Hematopoietic multipotent progenitor cell treated with erythropoietin and hydrocortisone succinate and interleukin-3 and kit ligand, for 15 days (in vitro differentiated cells): ENCODE data around the gene RIMS3.
A peak's percentile ranks its signal among the peaks of the same experiment; 100 is the strongest.

Experiments used
- DNase-seq: peaks from one replicate; pipeline ENCODE4 v3.0.0-alpha.2; 2015; ENCODE audit warnings: low spot score

The RIMS3 gene

DNA sequence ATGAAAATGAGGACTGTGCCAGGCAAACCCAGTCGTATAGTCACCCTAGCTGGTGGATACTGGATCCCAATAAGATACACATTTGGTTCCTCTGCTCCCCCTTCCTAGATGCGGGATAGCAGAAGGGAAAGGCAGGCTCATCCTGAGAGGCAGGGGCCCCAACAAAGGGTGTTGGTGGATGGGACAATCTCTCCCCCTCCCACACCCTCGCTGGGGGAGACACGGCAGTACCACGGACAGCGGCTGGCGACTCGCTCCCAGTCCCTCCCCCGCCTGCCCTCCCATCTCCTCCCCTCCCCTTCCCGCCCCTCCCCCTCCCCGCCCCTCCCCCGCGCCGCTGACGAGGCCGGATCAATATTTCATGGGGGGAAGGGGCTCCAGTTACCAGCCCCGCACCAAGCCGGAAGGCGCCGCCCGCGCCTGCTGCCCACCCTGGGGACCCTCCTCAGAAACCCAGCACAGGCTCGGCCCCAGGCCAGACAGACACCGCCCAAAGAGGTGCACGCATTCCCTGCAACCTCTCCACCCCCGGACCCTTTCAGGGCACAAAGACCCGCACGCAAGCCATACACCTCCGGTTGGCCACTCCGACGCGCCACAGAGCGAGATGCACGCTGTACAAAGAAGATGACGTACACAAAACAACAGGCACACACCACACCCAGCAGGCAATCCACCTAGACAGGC lies 11.5 kb downstream of the RIMS3 start:
- no peak for DNase-seq

DNA sequence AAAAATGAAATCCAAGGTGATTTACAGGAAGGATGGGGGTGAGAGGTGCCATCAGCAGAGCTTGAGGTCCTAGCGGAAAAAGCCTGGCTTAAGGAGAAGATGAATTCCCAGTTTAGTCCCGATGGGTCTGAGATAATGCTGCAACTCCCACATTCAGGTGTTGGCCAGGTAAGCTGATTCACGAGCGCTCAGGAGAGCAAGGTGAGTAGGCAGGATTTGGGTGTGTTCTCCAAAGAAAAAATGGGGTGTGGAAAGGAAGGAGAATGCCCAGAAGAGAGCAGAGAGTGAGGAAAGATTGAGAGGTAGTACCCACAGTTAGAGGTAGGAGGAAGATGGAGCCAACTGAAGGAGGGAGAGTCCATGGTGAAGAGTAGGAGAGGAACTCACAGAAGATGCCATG lies 12.5 kb downstream of the RIMS3 start:
- no peak for DNase-seq

DNA sequence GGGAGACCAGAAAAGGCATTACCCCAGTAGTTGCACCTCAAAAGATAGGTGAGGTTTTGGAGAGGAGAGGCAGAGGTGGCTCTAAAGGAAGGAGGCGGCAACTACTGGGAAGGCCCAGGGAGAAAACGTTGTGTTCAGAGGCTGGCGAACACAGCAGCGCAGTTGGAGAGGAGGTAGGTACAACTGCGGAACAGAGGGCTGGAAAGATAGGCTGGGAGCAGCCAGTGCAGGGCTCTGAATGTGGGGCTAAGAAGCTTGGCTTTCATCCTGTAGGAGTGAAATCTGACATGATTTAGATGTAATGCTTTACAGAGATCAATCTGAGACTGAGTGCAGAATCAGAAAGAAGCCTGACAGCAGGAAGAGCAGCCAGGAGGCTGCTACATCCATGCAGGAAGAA lies 13.0 kb downstream of the RIMS3 start:
- DNase-seq = no peak

DNA sequence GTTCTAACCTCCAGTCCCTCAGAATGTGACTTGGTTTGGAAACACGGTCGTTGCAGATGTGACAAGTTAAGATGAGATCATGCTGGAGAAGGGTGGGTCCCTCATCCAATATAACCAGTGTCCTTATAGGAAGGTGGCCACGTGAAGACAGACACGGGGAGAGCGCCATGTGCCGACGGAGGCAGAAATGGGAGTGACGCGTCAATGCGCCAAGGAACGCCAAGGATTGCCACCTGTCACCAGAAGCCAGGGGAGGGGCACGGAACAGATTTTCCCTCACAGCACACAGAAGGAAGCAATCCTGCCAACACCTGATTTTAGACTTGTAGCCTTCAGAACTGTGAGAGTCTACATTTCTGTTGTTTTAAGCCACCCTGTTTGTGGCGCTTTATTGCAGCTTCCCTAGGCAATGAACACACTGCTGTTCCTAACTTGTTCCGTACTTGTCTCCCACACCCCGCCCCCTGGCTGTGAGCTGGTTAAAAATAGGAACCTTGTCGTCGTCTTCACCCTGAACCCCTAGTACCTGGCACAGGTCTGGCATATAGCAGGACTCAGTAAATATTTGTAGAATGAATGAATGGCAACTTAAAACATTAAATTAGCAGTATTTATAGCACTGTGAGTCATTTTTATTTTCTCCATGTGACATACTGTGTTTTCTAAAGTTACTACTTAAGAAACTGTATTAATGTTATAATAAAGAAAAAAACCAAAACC lies 14.2 kb downstream of the RIMS3 start:
- DNase-seq = no peak

DNA sequence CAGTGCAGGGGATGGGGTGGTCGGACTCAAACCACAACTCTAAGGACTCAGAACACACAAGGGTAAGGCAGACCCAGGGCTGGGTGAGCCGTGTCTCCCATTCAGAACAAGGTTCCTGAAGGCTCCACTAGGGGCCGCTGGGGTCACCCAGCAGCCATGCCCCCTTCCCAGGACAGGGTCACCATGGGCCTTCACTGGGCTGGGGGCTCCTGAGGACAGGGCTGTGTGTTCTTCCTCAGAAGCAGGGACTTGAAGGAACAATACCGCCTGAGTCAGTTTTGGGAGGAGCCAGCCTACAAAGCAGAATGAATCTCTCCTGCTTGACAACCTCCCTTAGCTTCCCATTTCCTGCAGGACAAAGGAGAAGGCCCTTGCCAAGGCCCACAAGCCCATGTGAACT lies 15.4 kb downstream of the RIMS3 start:
- no peak for DNase-seq

DNA sequence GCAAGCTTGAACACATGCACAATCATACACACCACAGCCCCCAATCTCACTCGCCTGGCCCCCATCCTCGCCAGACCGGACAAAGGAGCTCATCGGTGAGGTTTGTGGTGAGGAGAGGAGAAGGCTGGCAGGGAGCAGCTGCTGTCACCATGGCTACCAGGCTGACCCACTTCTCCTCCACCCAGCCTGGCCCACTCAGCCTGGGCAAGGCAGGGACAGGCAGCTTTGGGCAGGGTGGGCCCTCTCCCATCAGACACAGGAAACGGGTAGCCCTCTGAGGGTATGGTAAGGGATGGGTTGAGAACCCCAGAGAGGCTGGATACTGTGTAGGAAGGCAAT lies 15.9 kb downstream of the RIMS3 start:
- no peak for DNase-seq

DNA sequence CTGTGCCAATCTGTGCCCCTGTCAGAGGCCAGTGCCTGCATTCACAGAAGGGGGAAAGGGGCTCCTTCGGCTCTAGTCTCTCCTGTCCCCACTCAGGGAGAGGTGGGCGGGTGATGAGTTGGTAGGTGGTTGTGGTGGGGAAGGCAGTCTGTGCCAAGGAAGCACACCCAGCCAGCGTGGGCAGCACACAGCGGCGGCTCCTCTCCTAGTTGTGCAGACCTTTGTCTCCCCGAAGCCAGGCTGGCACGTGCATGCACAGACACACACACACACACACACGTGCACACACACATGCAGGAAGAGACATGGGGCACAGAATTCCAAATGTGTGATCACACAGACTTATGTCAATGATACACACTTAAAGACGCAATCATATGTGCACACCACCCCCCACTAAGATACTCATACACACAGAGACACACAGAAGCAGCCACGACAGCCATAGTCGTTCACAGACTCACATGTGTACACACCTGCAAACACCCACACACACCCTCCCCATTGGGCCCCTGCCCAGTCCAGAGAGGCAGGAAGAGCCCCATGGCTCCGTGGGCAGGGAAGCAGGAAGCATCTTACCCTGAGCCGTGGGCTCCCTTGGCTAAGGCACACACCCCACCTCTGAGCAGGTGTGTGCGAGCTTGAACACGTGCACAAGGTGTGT lies 16.4 kb downstream of the RIMS3 start:
- no peak for DNase-seq

DNA sequence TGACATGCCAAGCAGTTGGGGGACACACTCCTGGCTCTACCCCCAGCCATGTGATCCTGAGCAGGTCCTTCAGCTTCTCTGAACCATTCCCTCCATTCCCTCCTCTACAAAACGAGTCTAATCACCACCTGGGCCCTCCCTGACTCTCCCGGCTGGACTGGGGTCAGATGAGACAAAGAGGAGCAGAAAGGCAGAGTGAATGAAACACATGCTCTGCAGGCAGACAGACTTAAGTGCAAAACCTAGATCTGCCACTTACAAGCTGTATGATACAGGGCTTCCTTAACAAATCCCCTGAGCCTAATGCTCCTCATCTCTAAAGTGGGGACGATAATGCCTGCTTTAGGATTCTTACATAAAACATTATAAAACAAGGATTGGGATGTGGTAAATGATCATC lies 17.3 kb downstream of the RIMS3 start:
- DNase-seq = no peak

DNA sequence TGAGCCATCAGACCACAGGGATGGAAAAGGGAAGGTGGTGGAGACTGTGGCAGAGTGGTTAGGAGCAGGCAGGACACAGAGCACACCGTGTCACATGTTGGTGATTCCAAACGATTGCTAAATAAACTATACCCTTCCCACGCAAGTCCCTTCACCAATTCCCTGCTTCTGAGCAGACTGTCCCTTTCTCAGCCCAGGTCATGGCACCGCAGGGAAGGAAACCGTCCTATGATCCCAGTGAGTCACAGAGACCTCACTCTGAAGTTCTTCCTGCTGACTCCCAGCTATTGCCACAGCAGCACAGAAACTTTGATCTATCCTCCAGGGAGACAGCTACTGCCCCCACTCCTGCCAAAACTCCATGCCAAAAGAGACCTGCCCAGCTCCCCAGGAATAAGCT lies 19.2 kb downstream of the RIMS3 start:
- no peak for DNase-seq

DNA sequence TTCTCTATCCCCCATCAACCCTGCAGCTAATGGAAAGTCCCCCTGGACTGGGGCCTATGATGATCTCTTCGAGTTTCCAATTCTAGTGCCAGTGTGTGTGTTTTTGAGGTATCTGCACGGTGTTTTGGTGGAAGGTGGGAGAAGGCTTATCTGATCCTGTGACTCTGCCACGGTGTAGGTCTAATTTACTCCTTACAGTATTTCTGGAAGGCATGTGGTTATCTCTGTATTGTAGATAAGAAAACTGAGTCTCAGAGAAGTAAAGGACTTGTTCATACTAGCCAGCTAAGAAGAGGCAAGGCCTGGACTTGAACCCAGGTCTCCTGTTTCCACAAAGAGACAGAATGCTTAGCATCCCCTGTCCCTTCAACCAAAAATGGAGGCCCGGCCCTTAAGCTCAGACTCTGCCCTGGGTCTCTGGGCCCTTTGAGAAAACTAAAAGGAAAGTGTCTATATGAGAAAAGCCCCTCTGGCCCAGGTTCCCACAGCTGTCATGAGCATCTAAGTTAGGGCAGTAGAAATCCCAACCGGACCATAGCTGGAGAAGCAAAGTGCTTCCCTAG lies 20.3 kb downstream of the RIMS3 start:
- peak; percentile 21 for DNase-seq

DNA sequence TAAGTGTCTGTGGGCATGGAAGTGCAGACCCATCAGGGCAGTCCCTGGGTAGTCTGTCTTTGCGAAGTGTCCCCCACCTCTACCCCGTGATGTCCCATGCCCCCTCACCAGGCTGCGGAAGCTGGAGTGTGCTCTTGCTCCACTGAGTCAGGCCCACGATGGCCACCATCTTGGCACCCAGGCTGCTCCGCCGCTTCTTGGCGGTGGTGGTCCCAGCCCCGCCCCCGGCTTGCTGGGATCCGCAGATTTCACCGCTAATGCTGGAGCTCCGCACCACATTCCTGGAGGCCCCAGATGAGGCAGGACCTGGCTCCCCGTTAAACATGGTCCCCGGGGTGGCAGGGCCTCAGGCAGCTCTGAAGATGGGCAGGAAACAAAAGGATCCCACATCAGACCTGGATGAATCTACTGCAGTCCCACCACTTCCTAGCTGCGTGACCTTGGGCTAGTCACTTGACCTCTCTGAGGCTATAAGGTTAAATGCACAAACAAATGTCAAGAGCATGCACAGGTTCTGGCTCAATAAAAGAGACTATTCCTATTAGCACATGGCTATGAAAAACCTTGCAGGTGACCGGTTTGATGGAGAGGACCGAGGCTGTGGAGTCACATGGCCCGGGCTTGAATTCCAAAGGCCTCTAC lies 23.8 kb downstream of the RIMS3 start:
- no peak for DNase-seq

DNA sequence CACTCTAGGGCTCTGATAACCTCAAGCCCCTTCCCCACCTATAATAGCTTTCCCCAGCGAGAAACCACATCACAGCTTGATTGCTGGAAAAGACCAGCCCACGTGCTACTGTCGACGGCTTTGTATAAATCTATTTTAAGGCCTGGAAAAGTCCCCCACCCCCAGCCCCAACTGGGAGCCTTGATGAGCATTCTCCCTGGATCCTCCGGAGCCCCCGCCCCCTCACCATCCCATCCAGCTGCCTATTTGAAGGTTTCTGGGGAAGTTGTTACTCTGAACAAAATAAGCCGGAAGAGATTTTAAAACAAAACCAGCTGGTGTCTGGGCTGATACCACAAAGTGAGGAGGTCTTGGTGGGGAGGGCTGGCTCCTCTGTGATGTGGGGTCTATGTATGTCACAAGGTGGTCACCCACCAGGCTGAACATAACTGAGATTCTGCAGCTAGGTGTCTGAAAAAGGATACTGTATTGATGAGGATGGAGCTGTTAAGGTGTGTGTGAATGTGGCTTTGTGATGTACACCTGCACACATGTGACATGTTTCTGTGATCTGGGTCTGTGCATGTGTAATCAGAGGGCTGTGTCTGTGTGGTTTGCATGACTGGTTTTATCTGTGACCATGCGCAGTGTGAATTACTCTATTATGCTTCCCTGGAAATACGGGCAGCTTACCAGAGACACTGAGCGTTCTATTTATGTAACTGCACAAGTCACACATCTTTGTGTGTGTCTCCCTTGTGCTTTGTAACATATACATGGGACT lies 25.0 kb downstream of the RIMS3 start:
- DNase-seq = no peak

DNA sequence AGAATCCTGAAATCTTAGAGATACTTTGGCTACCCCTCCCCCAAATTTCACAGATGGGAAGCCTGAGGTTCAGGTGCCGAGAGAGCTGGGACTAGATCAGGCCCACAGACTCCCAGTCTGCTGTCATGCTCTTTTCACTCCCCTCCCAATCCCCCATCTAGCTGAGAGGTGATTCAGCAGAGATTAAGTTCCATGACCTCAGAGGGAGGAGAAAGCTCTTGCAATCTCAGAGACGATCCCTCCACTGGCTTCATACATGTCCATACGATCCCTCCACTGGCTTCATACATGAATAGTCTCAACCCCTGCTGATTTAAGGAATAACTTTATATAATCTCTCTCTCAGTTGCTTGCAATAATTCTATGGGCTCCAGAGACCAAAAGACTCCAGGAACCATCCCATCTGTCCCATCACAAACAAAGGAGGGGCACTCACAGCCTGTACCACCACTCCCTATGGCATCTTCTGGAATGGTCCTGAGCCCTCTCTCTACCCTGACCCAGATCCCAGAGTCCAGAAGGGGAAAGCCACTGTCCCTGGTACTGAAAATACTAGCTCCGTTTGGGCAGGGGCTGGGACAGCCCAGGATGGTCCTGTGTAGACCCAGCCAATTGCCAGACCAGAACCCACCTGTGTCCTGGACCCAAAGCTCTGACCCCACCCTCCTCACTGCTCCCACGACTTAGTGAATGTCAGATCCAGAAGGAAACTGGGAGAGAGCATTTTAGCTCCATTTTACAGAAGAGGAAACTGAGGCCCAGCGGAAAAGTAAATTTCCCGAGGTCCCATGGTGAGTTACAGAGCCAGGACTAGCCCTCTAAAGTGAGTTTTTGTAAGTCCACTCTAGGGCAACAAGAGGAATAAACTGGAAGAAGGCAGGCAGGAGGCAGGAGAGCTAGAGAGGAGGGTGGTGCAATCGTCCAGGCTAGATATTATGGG lies 27.1 kb downstream of the RIMS3 start:
- DNase-seq = no peak

DNA sequence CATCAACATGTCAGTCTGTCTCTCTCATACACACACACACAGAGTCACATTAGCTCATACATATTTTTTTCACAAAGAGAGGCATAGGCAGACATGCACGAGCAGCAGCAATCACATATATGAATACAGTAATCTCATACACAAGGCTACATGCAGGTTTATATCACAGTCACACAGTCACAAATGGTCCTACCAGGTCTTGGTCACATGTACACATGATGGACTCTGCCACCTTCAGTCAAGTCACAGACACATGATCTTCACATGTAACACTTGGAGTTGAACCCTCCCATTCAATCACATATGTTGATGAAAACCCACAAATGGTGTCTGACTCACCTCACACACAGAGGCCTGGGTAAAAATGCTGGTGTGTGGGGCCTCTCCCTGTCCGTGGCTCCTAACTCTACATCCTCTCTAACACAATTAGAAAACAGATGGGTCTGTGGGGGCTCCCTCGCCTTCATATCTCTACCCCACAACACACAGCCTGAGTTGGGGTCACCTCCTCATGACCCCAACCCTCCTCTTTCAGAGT lies 27.9 kb downstream of the RIMS3 start:
- no peak for DNase-seq

DNA sequence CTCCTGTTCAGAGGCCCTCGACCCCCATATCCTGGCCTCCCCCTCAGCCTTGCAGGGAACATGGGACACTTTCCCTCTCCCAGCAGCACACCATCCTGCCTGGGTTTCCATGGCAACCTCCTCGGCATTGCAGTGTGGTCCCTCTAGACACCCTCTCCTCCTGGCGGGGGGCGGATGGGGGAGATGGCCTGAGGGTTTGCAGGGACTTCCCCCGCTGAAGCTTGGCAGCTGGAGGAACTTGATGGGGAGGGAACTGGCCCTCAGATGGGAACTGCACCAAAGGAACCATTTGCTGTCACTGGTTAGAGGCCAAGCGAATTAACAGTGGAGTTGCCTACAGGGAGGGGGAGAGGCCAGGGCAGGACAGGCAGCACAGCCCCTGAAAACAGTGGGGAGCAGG lies 28.7 kb downstream of the RIMS3 start:
- no peak for DNase-seq

DNA sequence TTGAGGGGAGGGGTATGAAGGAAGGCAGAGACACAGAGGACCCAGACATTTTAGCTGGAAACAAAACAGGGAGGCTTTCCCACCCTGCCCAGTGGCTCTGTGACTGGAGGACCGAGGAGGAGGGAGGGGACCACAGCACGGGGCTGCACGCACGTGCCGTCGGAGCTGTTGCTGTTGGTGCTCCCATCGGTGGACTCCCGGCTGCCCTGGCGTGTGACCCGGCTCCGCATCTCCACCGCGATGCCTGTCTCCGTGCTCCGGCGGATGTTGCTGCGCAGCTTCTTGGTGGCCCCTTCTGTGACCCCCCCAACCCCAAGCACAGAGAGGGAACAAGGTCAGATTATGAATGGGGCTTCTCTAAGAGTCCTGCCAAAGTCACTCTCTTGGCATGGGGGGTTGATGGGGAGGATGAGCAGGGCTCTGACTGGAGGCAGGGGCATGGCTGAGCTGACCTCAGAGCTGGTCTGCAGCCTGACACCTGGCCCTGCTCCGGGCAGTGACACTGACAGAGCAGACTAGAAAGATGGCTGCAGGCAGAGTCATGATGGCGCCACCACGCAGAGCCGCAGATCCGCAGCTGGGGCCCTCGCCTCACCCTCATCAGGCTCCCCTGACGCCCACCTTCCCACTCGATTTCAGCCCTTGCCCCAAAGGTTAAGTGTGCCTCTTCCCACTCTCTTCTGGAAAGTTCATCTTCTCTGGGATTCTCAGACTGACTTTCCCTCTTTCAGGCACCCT lies 29.6 kb downstream of the RIMS3 start:
- DNase-seq = no peak

DNA sequence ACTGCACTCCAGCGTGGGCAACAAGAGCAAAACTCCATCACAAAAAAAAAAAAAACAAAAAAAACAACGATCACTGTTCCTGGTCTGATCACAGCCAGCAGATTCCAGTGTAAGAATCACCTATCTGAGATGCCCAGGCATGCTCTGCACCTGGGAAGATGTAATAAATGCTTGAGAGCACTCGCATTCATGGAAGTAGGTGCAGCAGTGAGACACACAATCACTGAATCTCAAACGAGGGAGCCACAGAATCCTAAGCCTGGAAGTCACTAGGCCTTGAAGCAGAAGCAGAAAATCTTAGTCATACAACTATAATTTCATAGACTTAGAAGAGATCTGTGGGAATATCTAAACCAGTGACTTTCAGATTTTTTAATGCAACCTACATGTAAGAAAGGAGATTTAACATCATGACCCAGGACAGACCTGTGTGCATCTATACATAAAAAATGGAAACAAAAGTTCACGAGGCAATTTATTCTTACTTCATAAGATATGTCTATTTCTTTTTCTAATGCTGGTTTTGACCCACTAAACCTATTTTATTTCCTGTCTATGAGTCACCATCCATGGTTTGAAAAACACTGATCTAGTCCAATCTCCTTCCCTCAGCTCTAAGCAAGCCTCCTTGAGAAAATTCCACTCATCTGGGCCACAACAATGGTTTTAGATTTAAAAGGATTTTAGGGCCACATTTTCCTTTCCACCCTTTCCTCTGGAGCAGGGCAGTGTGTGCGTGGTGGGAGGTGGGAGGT lies 30.4 kb downstream of the RIMS3 start:
- DNase-seq = no peak

DNA sequence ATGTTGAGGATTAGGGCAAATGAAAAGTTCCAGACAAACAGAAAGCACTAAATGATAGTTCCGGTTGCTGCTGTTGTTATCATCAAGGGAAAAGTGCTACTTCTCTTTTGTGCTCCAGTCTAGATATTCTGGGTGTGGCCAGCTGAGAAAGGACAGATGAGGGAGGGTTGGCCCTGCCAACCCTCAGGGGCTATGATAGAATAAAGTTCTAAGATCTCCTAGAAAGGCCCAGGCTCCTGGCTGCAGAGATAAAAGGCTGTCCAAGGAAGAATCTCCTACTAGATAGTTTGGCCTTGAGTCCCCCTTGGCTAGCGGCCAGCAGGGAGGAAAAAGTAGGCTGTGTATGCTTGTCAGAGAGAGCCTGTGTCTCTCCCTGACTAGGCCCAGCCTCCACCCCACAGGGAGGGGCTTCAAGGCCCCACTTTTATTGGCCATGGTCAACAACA lies 31.5 kb downstream of the RIMS3 start:
- peak; percentile 81 for DNase-seq

DNA sequence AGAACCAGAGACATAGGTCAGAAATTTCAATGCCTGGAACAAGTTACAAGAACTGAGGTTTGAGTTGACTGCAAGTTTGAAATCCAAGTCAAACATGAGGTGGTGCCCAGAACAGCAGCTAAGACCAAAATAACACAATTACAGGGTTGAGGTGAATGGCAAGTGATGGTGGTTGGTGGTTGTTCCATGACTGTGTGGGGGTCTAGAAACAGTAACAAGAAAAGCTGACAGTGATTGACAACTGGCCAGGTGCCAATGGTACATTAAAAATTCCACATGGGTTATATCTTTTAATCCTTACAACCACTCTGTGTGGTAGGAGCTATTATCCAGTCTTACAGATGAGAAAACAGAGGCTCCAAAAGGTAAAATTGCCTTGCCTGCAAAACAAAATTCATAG lies 32.0 kb downstream of the RIMS3 start:
- no peak for DNase-seq
